A549 (cell line): ENCODE data around the gene METTL14. TPM values are rescaled to one million over a fixed set of nuclear protein-coding genes. Genes with fewer than 3 reads are reported as not detected.

Experiments
- ATAC-seq, 2 experiments: fragments of 200-7000 bp in 1 of 2; fragments of >200 bp in 1 of 2; cut with Nextera tagmentation in 1 of 2; cut with Tn5 transposase in 1 of 2; 3 replicates each; pipeline versions ENCODE4 v1.8.0 to v1.9.1; 2018 to 2020; ENCODE audit warnings: mild to moderate bottlenecking in 1 of 2, moderate library complexity in 1 of 2
- CTCF ChIA-PET: fragments of 300-600 bp; sonication (Branson Sonifier 250); formaldehyde crosslinking; extraction: SDS; loops from one replicate; lab custom pipeline; 2021; ENCODE audit warnings: antibody characterized with exemption, inconsistent platforms; lab: Yijun Ruan, JAX
- POLR2A ChIA-PET: fragments of 350-600 bp; formaldehyde crosslinking; extraction: SDS; loops from one replicate; lab custom pipeline; 2021; ENCODE audit warnings: antibody characterized with exemption, inconsistent platforms; lab: Yijun Ruan, JAX
- DNase-seq, 2 experiments: peaks; one replicate each; pipeline versions ENCODE4 v3.0.0 to v3.0.0-alpha.2; 2011 to 2016; ENCODE audit warnings: low read depth in 1 of 2, low spot score in 1 of 2
- FAIRE-seq: peaks from 2 replicates; lab custom pipeline; 2011; peaks lifted over from hg19 to GRCh38; lab: Jason Lieb, UNC
- H3K27ac ChIP-seq, 2 experiments: fragments of >200 bp; sonication (Bioruptor Twin); formaldehyde crosslinking; 3 replicates each; pipeline ENCODE4 v1.5.1; 2016 to 2017
- H3K4me1 ChIP-seq: fragments of >200 bp; sonication (Bioruptor Twin); formaldehyde crosslinking; 3 replicates; pipeline ENCODE4 v1.6.1; 2016
- H3K4me2 ChIP-seq: fragments of >200 bp; sonication (Bioruptor Twin); formaldehyde crosslinking; 3 replicates; pipeline ENCODE4 v1.6.1; 2016
- H3K4me3 ChIP-seq: fragments of >200 bp; sonication (Bioruptor Twin); formaldehyde crosslinking; 3 replicates; pipeline ENCODE4 v1.5.1; 2016
- H3K9me3 ChIP-seq: fragments of >200 bp; sonication (Bioruptor Twin); formaldehyde crosslinking; 3 replicates; pipeline ENCODE4 v1.6.1; 2016
- ATOH8 ChIP-seq: fragments of 250-450 bp; sonication (Bioruptor Pico); IDR thresholded peaks from 2 replicates; pipeline ENCODE4 v1.5.0; 2020; ENCODE audit warnings: low read depth, mild to moderate bottlenecking, moderate library complexity
- BCL3 ChIP-seq: fragments of >200 bp; sonication (Bioruptor Twin); formaldehyde crosslinking; IDR thresholded peaks from 3 replicates; pipeline ENCODE4 v1.6.1; 2016
- BHLHE40 ChIP-seq: IDR thresholded peaks from 2 replicates; pipeline ENCODE4 v1.6.1; 2012; ENCODE audit warnings: low read depth, low read length, inconsistent platforms
- CBX2 ChIP-seq: fragments of 200-600 bp; sonication (generic); IDR thresholded peaks from 2 replicates; pipeline ENCODE4 v1.6.1; 2016; ENCODE audit warnings: low read depth, mild to moderate bottlenecking, borderline replicate concordance
- CBX8 ChIP-seq: fragments of 200-600 bp; sonication (generic); IDR thresholded peaks from 2 replicates; pipeline ENCODE4 v1.6.1; 2016
- CEBPB ChIP-seq, 2 experiments: fragments of >200 bp in 1 of 2; sonication (Bioruptor Twin) in 1 of 2; formaldehyde crosslinking in 1 of 2; IDR thresholded peaks; 2 replicates each; pipeline ENCODE4 v1.6.1; 2012 to 2016
- CHD2 ChIP-seq: fragments of 150-350 bp; IDR thresholded peaks from 2 replicates; pipeline ENCODE4 v1.6.1; 2014; ENCODE audit warnings: low read length; ENCODE audit not compliant: partially characterized antibody
- CHD4 ChIP-seq: fragments of 200-600 bp; sonication (generic); IDR thresholded peaks from 2 replicates; pipeline ENCODE4 v1.6.1; 2016; ENCODE audit warnings: antibody characterized with exemption, mild to moderate bottlenecking, borderline replicate concordance
- EP300 ChIP-seq, 2 experiments: fragments of >200 bp; sonication (Bioruptor Twin); formaldehyde crosslinking; IDR thresholded peaks; 2 replicates in 1 of 2; 3 replicates in 1 of 2; pipeline ENCODE4 v1.6.1; 2016 to 2017
- FOSL2 ChIP-seq, 2 experiments: fragments of 450-650 bp in 1 of 2; fragments of >200 bp in 1 of 2; sonication (Bioruptor Twin) in 1 of 2; formaldehyde crosslinking; IDR thresholded peaks; 2 replicates each; pipeline versions ENCODE4 v1.5.0 to v1.6.1; 2016 to 2020; ENCODE audit warnings: mild to moderate bottlenecking in 1 of 2, moderate library complexity in 1 of 2
- GATA3 ChIP-seq: IDR thresholded peaks from 2 replicates; pipeline ENCODE4 v1.6.1; 2012; ENCODE audit warnings: borderline replicate concordance
- HDAC2 ChIP-seq: fragments of 200-600 bp; sonication (generic); IDR thresholded peaks from 2 replicates; pipeline ENCODE4 v1.6.1; 2016
- HOXA7 ChIP-seq: fragments of 250-450 bp; sonication (Bioruptor Pico); IDR thresholded peaks from 2 replicates; pipeline ENCODE4 v1.5.0; 2020; ENCODE audit warnings: mild to moderate bottlenecking, moderate library complexity
- HOXB5 ChIP-seq: fragments of 250-450 bp; sonication (Bioruptor Pico); IDR thresholded peaks from 2 replicates; pipeline ENCODE4 v1.5.0; 2020; ENCODE audit warnings: mild to moderate bottlenecking, moderate library complexity
- JUNB ChIP-seq: fragments of >200 bp; sonication (Bioruptor Twin); formaldehyde crosslinking; IDR thresholded peaks from 2 replicates; pipeline ENCODE4 v1.6.1; 2016
- MAFK ChIP-seq: fragments of 450-650 bp; IDR thresholded peaks from 2 replicates; pipeline ENCODE4 v1.6.1; 2014; ENCODE audit not compliant: partially characterized antibody
- MAX ChIP-seq: IDR thresholded peaks from 2 replicates; pipeline ENCODE4 v1.6.1; 2012
- MAZ ChIP-seq: fragments of 150-350 bp; IDR thresholded peaks from 2 replicates; pipeline ENCODE4 v1.6.1; 2014; ENCODE audit warnings: antibody characterized with exemption, low read depth, low read length, borderline replicate concordance
- MYC ChIP-seq: IDR thresholded peaks from 2 replicates; pipeline ENCODE4 v1.6.1; 2012; ENCODE audit warnings: mild to moderate bottlenecking, inconsistent platforms, low read length, improper control_type of control experiment, borderline replicate concordance
- NPAS2 ChIP-seq: fragments of 250-450 bp; sonication (Bioruptor Pico); IDR thresholded peaks from 2 replicates; pipeline ENCODE4 v1.8.0; 2022; ENCODE audit warnings: mild to moderate bottlenecking, moderate library complexity, borderline replicate concordance
- PHF8 ChIP-seq: fragments of 200-600 bp; sonication (generic); IDR thresholded peaks from 2 replicates; pipeline ENCODE4 v1.6.1; 2016; ENCODE audit warnings: low read depth, mild to moderate bottlenecking, antibody characterized with exemption, moderate library complexity, borderline replicate concordance
- RAD21 ChIP-seq, 2 experiments: fragments of >200 bp in 1 of 2; sonication (Bioruptor Twin) in 1 of 2; formaldehyde crosslinking in 1 of 2; IDR thresholded peaks in 1 of 2; conservative IDR thresholded peaks in 1 of 2; 2 replicates in 1 of 2; 3 replicates in 1 of 2; pipeline ENCODE4 v1.6.1; 2012 to 2018; ENCODE audit warnings: inconsistent platforms in 1 of 2
- RARB ChIP-seq: fragments of 250-450 bp; sonication (Bioruptor Pico); IDR thresholded peaks from 2 replicates; pipeline ENCODE4 v1.8.0; 2021; ENCODE audit warnings: mild to moderate bottlenecking, moderate library complexity
- RFX5 ChIP-seq: fragments of 450-650 bp; IDR thresholded peaks from 2 replicates; pipeline ENCODE4 v1.7.1; 2014; ENCODE audit warnings: antibody characterized with exemption, mild to moderate bottlenecking, moderate library complexity
- RNF2 ChIP-seq: fragments of 200-600 bp; sonication (generic); IDR thresholded peaks from 2 replicates; pipeline ENCODE4 v1.6.1; 2016; ENCODE audit warnings: low read depth, mild to moderate bottlenecking, antibody characterized with exemption, moderate library complexity, borderline replicate concordance
- SMC3 ChIP-seq: fragments of >200 bp; sonication (Bioruptor Twin); formaldehyde crosslinking; IDR thresholded peaks from 3 replicates; pipeline ENCODE4 v1.6.1; 2018; ENCODE audit warnings: inconsistent platforms
- TP53 ChIP-seq: fragments of 250-450 bp; sonication (Bioruptor Pico); IDR thresholded peaks from 2 replicates; pipeline ENCODE4 v1.5.0; 2021; ENCODE audit warnings: mild to moderate bottlenecking, moderate library complexity
- ZC3H11A ChIP-seq: fragments of 450-650 bp; IDR thresholded peaks from 2 replicates; pipeline ENCODE4 v1.6.1; 2014; ENCODE audit warnings: antibody characterized with exemption, mild to moderate bottlenecking
- WGBS: methylation state at CpG from one replicate; pipeline ENCODE4 v1.1.6; 2017; ENCODE audit errors: missing lambda C conversion rate; 5-methylcytosine and 5-hydroxymethylcytosine counted together
- polyA plus RNA-seq, 4 experiments: library from polyadenylated mRNA; depleted of rRNA in 3 of 4; stranded (reverse); fragments of >200 nt; fragmentation: RNase III in 1 of 4; extraction: RNeasy Plus Mini Kit Qiagen cat#74134 plus additional on column Dnase treatment in 1 of 4; gene quantifications; 2 replicates in 3 of 4; 3 replicates in 1 of 4; pipeline ENCODE4 v1.2.3, GENCODE V29; 2011 to 2017

METTL14 gene
- polyA plus RNA-seq, 2 of the 4 experiments (the other 2 are of a cell fraction): 20.9 to 25.2 TPM

GRCh38 chr4:118760493-118760892 is 75.3 kb downstream of the METTL14 start (continued):
- TF ChIP-seq MAX: no peak

GRCh38 chr4:118761397-118762016 is 76.3 kb downstream of the METTL14 start:
- no peak for ATAC-seq
- ChIA-PET POLR2A (no interaction called here), CTCF (no interaction called here)
- Histone ChIP-seq H3K4me2 (no peak overlapping the region), H3K9me3 (no peaks in the 10 kb centered on the region), H3K27ac (no peak overlapping the region), H3K4me1 (peaks cover 8% of the 10 kb centered on the region; the same call in 2 of the 3 replicates), H3K4me3 (no peak overlapping the region)
- no peak for DNase-seq
- 93% methylated on average over 2 of the region's 2 CpGs for WGBS
- no peak for TF ChIP-seq BHLHE40
- no peak for TF ChIP-seq PHF8
- FAIRE-seq: no peak

GRCh38 chr4:118762155-118762554 is 77.0 kb downstream of the METTL14 start:
- CTCF ChIA-PET: interaction anchor here (1.0 kb wide), 1 partner anchor 208 kb away, joined by 3 read pairs; no protein-coding TSS in a partner anchor
- POLR2A ChIA-PET: no interaction called here
- no peak overlapping the region for H3K4me3 ChIP-seq
- no peak for TF ChIP-seq MAZ
- TF ChIP-seq ZC3H11A: no peak
- TF ChIP-seq RFX5: no peak
- no peak for TF ChIP-seq FOSL2 (IDR thresholded peaks at IDR 0.05)
- TF ChIP-seq FOSL2 (CRISPR knock-in tag; IDR thresholded peaks at IDR 0.05): no peak
- no peak for TF ChIP-seq CBX8
- no peak for TF ChIP-seq MAFK
- no peak for TF ChIP-seq SMC3
- TF ChIP-seq CBX2: no peak
- no peak for TF ChIP-seq MYC
- no peak for TF ChIP-seq HDAC2
- no peak for TF ChIP-seq CHD4
- no peak for TF ChIP-seq BCL3
- TF ChIP-seq HOXA7 (CRISPR knock-in tag): no peak
- TF ChIP-seq CHD2: no peak
- no peak for TF ChIP-seq EP300 (IDR thresholded peaks at IDR 0.05)
- no peak for TF ChIP-seq ATOH8
- TF ChIP-seq, all 56 proteins: peak for 0
- FAIRE-seq (no peak), DNase-seq (no peak), ATAC-seq (no peak)
- peaks cover 8% of the 10 kb centered on the region; the same call in 2 of the 3 replicates for H3K4me1 ChIP-seq
- H3K27ac ChIP-seq: no peak overlapping the region
- H3K9me3 ChIP-seq: no peaks in the 10 kb centered on the region
- WGBS: 93% methylated on average over 5 of the region's 5 CpGs
- no peak overlapping the region for H3K4me2 ChIP-seq

- Histone ChIP-seq H3K9me3 (no peaks in the 10 kb centered on the region), H3K27ac (no peak overlapping the region), H3K4me1 (peaks cover 8% of the 10 kb centered on the region; the same call in 2 of the 3 replicates), H3K4me2 (no peak overlapping the region), H3K4me3 (no peak overlapping the region)
- TF ChIP-seq CEBPB (IDR thresholded peaks at IDR 0.05): no peak
- TF ChIP-seq GATA3: no peak
- no peak for TF ChIP-seq HOXB5 (CRISPR knock-in tag)
- no peak for TF ChIP-seq RNF2
- TF ChIP-seq JUNB: no peak
- TF ChIP-seq RARB (CRISPR knock-in tag): no peak
- no peak for TF ChIP-seq NPAS2
- TF ChIP-seq TP53 (CRISPR knock-in tag): no peak
- no peak for TF ChIP-seq HDAC2
- TF ChIP-seq PHF8: no peak
- no peak for TF ChIP-seq RAD21 (conservative IDR thresholded peaks at IDR 0.05 in 1 of 2, IDR thresholded peaks at IDR 0.05 in 1 of 2)
- DNase-seq (no peak), ATAC-seq (no peak), FAIRE-seq (no peak)
- ChIA-PET POLR2A (no interaction called here), CTCF (interaction anchor here (1.0 kb wide), 1 partner anchor 207 kb away, joined by 3 read pairs; no protein-coding TSS in a partner anchor)
- WGBS: 90% methylated on average over 3 of the region's 3 CpGs
Measured at GRCh38 chr4:118762730-118763477, 77.7 kb downstream of the METTL14 start.
